DOHH2 (cell line): ENCODE measurements around the gene ABLIM2.

ENCODE experiments used
- CTCF ChIP-seq: fragments of 200-600 bp; sonication (generic); IDR thresholded peaks from one replicate; pipeline ENCODE4 v1.5.1; 2014; ENCODE audit warnings: antibody characterized with exemption, mild to moderate bottlenecking, low read depth, low read length; ENCODE audit not compliant: poor library complexity, severe bottlenecking
- EZH2phosphoT487 ChIP-seq: fragments of 200-600 bp; sonication (generic); IDR thresholded peaks from 2 replicates; pipeline ENCODE4 v1.6.1; 2017; ENCODE audit warnings: borderline replicate concordance, mild to moderate bottlenecking, antibody characterized with exemption, low read length, moderate library complexity, mixed read lengths

- no peak for TF ChIP-seq CTCF
- no peak for TF ChIP-seq EZH2phosphoT487
These were observed 115.0 kb downstream of the ABLIM2 start for GRCh38 chr4:8043596-8043995.
